Tibial nerve (tissue), 4 donors: ENCODE data around the gene TENM4. TPM values are rescaled to one million over a fixed set of nuclear protein-coding genes. Genes with fewer than 3 reads are reported as not detected.

ENCODE experiments used
- DNase-seq, 2 donors: peaks; one replicate each; pipeline ENCODE4 v3.0.0-alpha.2; 2019; ENCODE audit warnings: low spot score in 2 of 2
- H3K27ac ChIP-seq, 4 donors: fragments of 200-600 bp; sonication (generic) in 3 of 4; one replicate each; pipeline ENCODE4 v1.5.1; 2017 to 2019; ENCODE audit warnings: mild to moderate bottlenecking in 1 of 4
- H3K27me3 ChIP-seq, 2 donors: fragments of 200-600 bp; sonication (generic) in 1 of 2; one replicate each; pipeline versions ENCODE4 v1.5.1 to v1.6.0; 2017 to 2019
- H3K36me3 ChIP-seq, 3 donors: fragments of 200-600 bp; sonication (generic); one replicate each; pipeline ENCODE4 v1.5.1; 2018 to 2019
- H3K4me1 ChIP-seq, 4 donors: fragments of 200-600 bp; sonication (generic) in 3 of 4; one replicate each; pipeline ENCODE4 v1.5.1; 2017 to 2019
- H3K4me3 ChIP-seq, 4 donors: fragments of 200-600 bp; sonication (generic) in 3 of 4; one replicate each; pipeline ENCODE4 v1.5.1; 2017 to 2019; ENCODE audit warnings: mild to moderate bottlenecking in 1 of 4, moderate library complexity in 1 of 4
- H3K9me3 ChIP-seq, 4 donors: fragments of 200-600 bp; sonication (generic) in 3 of 4; one replicate each; pipeline ENCODE4 v1.5.1; 2017 to 2019
- EP300 ChIP-seq, 2 donors: sonication (generic); formaldehyde crosslinking; IDR thresholded peaks; one replicate each; pipeline ENCODE4 v1.6.1; 2017; ENCODE audit warnings: antibody characterized with exemption in 2 of 2, mild to moderate bottlenecking in 1 of 2
- POLR2A ChIP-seq, 2 donors: fragments of 450-650 bp; IDR thresholded peaks; one replicate each; pipeline ENCODE4 v1.6.1; 2017; ENCODE audit warnings: antibody characterized with exemption in 2 of 2, mild to moderate bottlenecking in 2 of 2, moderate library complexity in 2 of 2
- WGBS, 2 donors: methylation state at CpG; one replicate each; pipeline ENCODE4 v1.1.5; 2018; 5-methylcytosine and 5-hydroxymethylcytosine counted together
- total RNA-seq, 4 donors: library from RNA; depleted of rRNA; stranded (reverse); fragments of >200 nt; gene quantifications; one replicate each; pipeline ENCODE4 v1.1.0, GENCODE V29; 2016
- TF ChIP-seq, protein P1 (sequence below), 5 experiments: fragments of 200-600 bp in 3 of 5; fragments of 450-650 bp in 2 of 5; sonication (generic) in 3 of 5; IDR thresholded peaks; one replicate each; pipeline ENCODE4 v1.5.1; 2016 to 2019; ENCODE audit warnings: antibody characterized with exemption in 5 of 5, mild to moderate bottlenecking in 3 of 5, moderate library complexity in 2 of 5

TENM4 gene
- total RNA-seq, 4 donors from 2014 or later = 15.3 to 36.3 (median 19.6) TPM

DNA sequence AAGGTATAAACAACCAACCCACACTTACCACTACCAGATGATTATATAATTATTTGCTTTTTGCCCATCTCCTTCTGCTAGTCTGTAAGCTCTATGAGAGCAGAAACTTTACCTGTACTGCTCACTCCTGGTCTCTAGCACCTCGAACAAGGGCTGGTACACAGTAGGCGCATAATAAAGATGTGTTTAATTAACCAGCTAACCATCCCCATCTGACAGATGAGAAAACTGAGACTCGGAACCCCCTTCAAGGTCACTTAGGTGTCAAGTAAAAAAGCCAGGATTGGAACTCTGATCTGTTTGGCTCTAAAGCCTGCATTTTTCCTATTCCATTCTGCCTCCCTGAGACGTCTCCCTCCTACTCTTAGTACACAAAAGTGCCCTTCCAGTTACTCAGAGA lies 370.3 kb downstream of the TENM4 start:
- Histone ChIP-seq H3K27me3 (no peaks in the 10 kb centered on the region), H3K9me3 (no peaks in the 10 kb centered on the region), H3K4me3 (no peak overlapping the region), H3K4me1 (no peaks in the 10 kb centered on the region), H3K36me3 (no peaks in the 10 kb centered on the region), H3K27ac (no peak overlapping the region)
- WGBS, 2 donors = 73 to 81% methylated on average over 4 of the region's 4 CpGs
- DNase-seq = no peak
- TF ChIP-seq, protein P1, sequence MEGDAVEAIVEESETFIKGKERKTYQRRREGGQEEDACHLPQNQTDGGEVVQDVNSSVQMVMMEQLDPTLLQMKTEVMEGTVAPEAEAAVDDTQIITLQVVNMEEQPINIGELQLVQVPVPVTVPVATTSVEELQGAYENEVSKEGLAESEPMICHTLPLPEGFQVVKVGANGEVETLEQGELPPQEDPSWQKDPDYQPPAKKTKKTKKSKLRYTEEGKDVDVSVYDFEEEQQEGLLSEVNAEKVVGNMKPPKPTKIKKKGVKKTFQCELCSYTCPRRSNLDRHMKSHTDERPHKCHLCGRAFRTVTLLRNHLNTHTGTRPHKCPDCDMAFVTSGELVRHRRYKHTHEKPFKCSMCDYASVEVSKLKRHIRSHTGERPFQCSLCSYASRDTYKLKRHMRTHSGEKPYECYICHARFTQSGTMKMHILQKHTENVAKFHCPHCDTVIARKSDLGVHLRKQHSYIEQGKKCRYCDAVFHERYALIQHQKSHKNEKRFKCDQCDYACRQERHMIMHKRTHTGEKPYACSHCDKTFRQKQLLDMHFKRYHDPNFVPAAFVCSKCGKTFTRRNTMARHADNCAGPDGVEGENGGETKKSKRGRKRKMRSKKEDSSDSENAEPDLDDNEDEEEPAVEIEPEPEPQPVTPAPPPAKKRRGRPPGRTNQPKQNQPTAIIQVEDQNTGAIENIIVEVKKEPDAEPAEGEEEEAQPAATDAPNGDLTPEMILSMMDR (IDR thresholded peaks at IDR 0.05) = no peak
- no peak for TF ChIP-seq POLR2A (IDR thresholded peaks at IDR 0.05)
- TF ChIP-seq EP300 (IDR thresholded peaks at IDR 0.05) = no peak

DNA sequence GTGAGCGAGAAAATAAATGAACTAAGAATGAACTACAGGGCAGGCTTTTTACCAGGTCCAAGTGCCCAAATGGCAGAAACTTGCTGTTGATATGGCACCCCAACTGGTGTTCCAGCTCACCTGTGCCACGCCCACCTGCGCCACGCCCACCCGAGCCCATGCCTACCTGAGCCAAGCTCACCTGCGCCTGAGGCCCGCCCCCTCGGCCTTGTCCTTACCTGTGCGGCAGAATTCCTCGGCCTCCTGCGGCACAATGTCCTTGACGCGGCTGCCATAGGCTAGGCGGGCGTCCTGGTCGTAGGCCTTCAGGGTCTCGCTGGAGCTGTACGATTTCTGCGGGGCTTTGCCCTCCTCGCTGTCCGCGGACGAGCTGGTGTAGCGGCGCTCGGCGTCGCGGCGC lies 371.3 kb downstream of the TENM4 start:
- H3K4me1 ChIP-seq = no peaks in the 10 kb centered on the region
- H3K9me3 ChIP-seq = no peaks in the 10 kb centered on the region
- 92 to 94% methylated on average over 30 of the region's 30 CpGs for WGBS, 2 donors
- H3K27me3 ChIP-seq = no peaks in the 10 kb centered on the region
- no peak for DNase-seq
- H3K27ac ChIP-seq = no peak overlapping the region
- no peak overlapping the region for H3K4me3 ChIP-seq
- no peaks in the 10 kb centered on the region for H3K36me3 ChIP-seq
- TF ChIP-seq EP300 (IDR thresholded peaks at IDR 0.05) = no peak
- no peak for TF ChIP-seq POLR2A (IDR thresholded peaks at IDR 0.05)
- TF ChIP-seq, protein P1 (IDR thresholded peaks at IDR 0.05) = no peak

DNA sequence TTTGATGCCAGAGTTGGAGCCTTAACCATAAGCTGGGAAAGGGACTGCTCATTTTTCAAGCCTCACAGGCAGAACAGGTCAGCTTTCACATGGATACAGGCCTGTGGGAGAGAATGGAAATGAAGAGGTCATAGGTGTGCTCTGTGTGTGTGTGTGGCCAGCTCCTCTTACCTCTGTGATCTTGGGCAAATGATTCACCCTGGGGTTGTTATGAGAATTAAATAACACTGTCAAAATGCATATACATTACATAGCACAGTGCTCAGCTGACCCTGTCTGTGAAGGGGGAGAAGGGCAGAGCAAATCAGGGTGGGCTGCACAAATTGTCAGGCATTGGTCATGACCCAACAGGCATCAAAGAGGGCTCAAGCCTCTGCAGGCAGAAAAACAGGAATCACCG lies 372.5 kb downstream of the TENM4 start:
- H3K27ac ChIP-seq = no peak overlapping the region
- H3K4me1 ChIP-seq = no peaks in the 10 kb centered on the region
- 95 to 100% methylated on average over 1 of the region's 1 CpG for WGBS, 2 donors

DNA sequence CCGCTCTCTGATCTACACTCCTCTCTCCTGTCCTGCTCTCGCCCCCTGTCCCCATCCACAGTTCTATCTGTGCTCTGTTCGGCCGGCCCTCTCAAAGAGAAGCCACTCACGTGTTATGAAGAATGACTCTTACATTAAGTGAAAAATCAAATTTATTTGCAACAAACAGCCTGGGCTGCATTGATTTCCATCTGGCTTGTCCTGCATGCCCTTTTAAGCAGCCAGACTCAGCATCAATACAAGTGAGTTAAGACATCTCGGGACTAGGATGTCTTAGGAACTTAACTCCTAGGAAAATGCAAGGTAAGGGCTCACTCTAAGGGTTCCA lies 373.5 kb downstream of the TENM4 start:
- Histone ChIP-seq H3K36me3 (no peaks in the 10 kb centered on the region), H3K4me1 (no peaks in the 10 kb centered on the region), H3K27ac (no peak overlapping the region), H3K27me3 (no peaks in the 10 kb centered on the region), H3K9me3 (no peaks in the 10 kb centered on the region), H3K4me3 (no peak overlapping the region)
- WGBS, 2 donors = 38 to 44% methylated on average over 6 of the region's 6 CpGs
- no peak for DNase-seq
- TF ChIP-seq, protein P1 (IDR thresholded peaks at IDR 0.05) = no peak
- no peak for TF ChIP-seq POLR2A (IDR thresholded peaks at IDR 0.05)

More for the DNA sequence above, 372.5 kb downstream of the TENM4 start:
- TF ChIP-seq POLR2A (IDR thresholded peaks at IDR 0.05) (no peak), EP300 (IDR thresholded peaks at IDR 0.05) (no peak)
- TF ChIP-seq, protein P1 (IDR thresholded peaks at IDR 0.05) = no peak
- no peak overlapping the region for H3K4me3 ChIP-seq
- no peak for DNase-seq
- H3K9me3 ChIP-seq = no peaks in the 10 kb centered on the region
- no peaks in the 10 kb centered on the region for H3K36me3 ChIP-seq
- H3K27me3 ChIP-seq = no peaks in the 10 kb centered on the region

DNA sequence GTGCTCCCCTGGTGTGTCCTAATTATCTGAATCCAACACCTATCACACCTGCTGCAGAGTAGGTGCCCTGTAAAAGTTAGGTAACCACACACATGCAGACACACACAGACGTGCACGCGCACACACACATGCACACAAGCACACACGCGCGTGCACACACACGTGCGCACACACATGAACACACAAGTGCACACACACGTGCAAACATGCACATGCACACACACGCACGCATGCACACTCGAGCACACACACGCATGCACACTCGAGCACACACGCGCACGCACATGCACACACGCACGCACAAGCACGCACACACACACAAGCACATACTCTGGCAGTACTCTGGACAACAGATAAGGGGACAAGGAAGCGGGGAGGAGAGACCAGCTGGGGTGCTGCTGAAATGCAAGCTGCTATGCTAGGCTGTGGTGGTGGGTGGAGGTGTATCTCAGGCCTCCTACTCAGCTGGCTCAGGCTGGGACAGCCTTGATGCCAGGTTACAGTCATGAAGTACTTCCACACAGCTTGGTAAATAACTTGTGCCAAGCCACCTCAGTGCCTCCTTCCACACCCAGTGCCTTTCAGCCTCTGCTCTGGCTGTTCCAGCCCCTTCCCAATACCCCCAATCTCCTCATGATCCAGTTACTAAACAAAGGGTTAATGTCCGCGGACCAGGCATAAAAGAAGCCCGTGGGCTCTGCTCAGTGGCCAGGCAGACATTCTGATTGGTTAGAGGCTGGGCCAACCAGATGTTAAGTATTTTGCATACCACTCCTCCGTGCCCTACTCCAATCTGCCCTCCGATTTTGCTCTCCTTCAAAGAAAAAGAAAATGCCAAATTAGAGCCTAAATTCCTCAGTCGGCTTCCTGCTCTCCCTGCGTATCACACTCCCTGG lies 374.1 kb downstream of the TENM4 start:
- no peaks in the 10 kb centered on the region for H3K27me3 ChIP-seq
- 73 to 76% methylated on average over 28 of the region's 28 CpGs for WGBS, 2 donors
- no peak for DNase-seq

More for the DNA sequence above, 374.1 kb downstream of the TENM4 start:
- TF ChIP-seq EP300 (IDR thresholded peaks at IDR 0.05) (no peak), POLR2A (IDR thresholded peaks at IDR 0.05) (no peak)
- TF ChIP-seq, protein P1 (IDR thresholded peaks at IDR 0.05) = no peak
- no peaks in the 10 kb centered on the region for H3K9me3 ChIP-seq
- H3K4me1 ChIP-seq = no peaks in the 10 kb centered on the region
- H3K36me3 ChIP-seq = no peaks in the 10 kb centered on the region
- H3K27ac ChIP-seq = no peak overlapping the region
- H3K4me3 ChIP-seq = no peak overlapping the region
